Measurements from ENCODE around the gene GTF2H3. TPM values are rescaled to one million over a fixed set of nuclear protein-coding genes. Genes with fewer than 3 reads are reported as not detected.

GTF2H3 gene
- total RNA-seq, 1 donor from 2014 or later, result 23.0 TPM

DNA sequence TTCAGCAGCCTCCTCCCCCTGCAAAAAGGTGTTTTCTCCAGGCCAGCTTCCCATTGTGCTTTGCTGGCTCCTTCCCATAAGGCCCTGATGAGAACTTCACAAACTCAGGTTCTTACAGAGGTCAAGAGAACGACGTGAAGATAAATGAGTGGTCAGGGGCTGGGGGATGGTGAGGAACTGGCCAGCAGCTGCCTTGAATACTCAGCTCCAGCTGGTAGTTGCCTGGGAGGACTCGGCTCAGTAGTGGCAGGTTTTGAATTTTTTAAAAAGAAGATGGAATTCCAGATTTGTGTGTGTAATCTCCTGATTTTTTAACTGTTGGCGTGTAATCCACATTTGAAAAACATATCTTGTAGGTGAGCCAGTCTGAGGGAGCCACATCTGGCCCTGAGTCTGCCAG, 25.9 kb upstream of the GTF2H3 start:
- TF ChIP-seq, protein P1, sequence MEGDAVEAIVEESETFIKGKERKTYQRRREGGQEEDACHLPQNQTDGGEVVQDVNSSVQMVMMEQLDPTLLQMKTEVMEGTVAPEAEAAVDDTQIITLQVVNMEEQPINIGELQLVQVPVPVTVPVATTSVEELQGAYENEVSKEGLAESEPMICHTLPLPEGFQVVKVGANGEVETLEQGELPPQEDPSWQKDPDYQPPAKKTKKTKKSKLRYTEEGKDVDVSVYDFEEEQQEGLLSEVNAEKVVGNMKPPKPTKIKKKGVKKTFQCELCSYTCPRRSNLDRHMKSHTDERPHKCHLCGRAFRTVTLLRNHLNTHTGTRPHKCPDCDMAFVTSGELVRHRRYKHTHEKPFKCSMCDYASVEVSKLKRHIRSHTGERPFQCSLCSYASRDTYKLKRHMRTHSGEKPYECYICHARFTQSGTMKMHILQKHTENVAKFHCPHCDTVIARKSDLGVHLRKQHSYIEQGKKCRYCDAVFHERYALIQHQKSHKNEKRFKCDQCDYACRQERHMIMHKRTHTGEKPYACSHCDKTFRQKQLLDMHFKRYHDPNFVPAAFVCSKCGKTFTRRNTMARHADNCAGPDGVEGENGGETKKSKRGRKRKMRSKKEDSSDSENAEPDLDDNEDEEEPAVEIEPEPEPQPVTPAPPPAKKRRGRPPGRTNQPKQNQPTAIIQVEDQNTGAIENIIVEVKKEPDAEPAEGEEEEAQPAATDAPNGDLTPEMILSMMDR (IDR thresholded peaks at IDR 0.05; ENCODE audit: partially characterized antibody, unreplicated experiment), result no peak
- no peak overlapping the region for H3K27ac Mint-ChIP-seq (ENCODE audit: unreplicated experiment)
- H3K4me3 Mint-ChIP-seq (ENCODE audit: unreplicated experiment), result no peak overlapping the region
- H3K4me1 Mint-ChIP-seq (ENCODE audit: low read depth, unreplicated experiment), result peaks cover 4% of the 10 kb centered on the region
- no peaks in the 10 kb centered on the region for H3K36me3 Mint-ChIP-seq (ENCODE audit: unreplicated experiment)
- peaks cover 2% of the 10 kb centered on the region for H3K27me3 Mint-ChIP-seq (ENCODE audit: unreplicated experiment)
- H3K9me3 Mint-ChIP-seq (ENCODE audit: unreplicated experiment), result peaks cover 4% of the 10 kb centered on the region
- no peak for DNase-seq

DNA sequence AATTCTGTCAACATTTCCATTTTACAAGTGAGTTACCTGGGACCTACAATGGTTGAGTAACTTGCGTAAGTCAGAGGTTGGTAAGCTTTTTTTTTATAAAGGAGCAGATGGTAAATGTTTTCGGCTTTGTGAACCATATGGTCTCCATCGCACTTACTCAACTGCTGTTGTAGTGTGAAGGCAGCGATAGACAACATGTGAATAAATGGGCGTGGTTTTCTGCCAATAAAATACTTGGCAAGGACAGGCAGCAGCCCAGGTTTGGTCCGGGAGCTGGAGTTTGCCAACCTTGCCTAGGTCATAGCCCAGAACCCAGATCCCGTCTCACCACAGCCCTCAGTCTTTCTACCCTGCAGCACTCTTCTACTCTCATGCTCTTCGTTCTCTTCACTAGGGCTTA, 25.4 kb upstream of the GTF2H3 start:
- H3K4me3 Mint-ChIP-seq (ENCODE audit: unreplicated experiment), result no peak overlapping the region
- H3K27ac Mint-ChIP-seq (ENCODE audit: unreplicated experiment), result no peak overlapping the region
- H3K4me1 Mint-ChIP-seq (ENCODE audit: low read depth, unreplicated experiment), result no peaks in the 10 kb centered on the region
- TF ChIP-seq, protein P1 (IDR thresholded peaks at IDR 0.05; ENCODE audit: partially characterized antibody, unreplicated experiment), result no peak
- no peak for DNase-seq
- no peaks in the 10 kb centered on the region for H3K27me3 Mint-ChIP-seq (ENCODE audit: unreplicated experiment)
- no peaks in the 10 kb centered on the region for H3K9me3 Mint-ChIP-seq (ENCODE audit: unreplicated experiment)
- no peaks in the 10 kb centered on the region for H3K36me3 Mint-ChIP-seq (ENCODE audit: unreplicated experiment)

DNA sequence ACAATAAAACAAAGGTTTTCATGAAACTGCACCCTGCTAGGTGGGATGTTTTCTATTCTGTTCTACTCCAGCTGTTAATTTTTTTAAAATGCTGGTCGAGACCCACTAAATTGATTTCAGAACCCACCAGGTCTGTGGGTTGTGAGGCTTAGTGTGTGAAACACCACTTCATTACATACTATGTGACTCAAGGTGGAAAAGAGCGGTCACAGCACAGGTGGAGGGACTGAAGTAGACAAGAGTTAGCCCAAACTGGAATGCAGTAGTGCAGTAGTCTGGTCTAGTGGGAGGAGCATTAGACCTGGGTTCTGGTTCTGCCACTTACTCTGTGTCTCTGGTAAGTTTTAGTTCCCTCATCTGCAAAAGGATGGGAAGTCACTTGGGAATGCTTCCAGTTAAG, 19.5 kb upstream of the GTF2H3 start:
- Mint-ChIP-seq H3K4me1 (ENCODE audit: low read depth, unreplicated experiment) (no peaks in the 10 kb centered on the region), H3K4me3 (ENCODE audit: unreplicated experiment) (no peak overlapping the region), H3K36me3 (ENCODE audit: unreplicated experiment) (no peaks in the 10 kb centered on the region), H3K27ac (ENCODE audit: unreplicated experiment) (no peak overlapping the region), H3K27me3 (ENCODE audit: unreplicated experiment) (no peaks in the 10 kb centered on the region), H3K9me3 (ENCODE audit: unreplicated experiment) (no peaks in the 10 kb centered on the region)
- TF ChIP-seq, protein P1 (IDR thresholded peaks at IDR 0.05; ENCODE audit: partially characterized antibody, unreplicated experiment), result no peak
- DNase-seq, result no peak

DNA sequence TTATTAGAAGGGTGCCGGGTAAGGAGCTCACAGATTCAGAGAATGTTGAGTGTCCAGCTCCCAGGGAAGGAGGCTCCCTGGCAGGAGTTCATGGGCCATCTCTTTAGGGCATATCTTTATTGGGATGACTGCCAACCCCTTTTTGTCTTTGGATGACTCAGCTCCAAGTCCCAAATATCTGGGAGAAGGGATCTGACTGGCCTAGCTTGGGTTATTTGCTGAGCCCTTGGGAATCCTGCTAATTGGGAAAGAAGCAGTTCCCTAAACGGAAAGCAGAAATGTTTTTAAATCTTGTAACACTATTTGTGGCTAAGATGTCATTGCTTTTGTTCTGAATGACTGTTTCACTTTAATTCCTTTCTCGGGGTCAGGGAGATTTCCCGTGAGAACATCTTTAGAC, 19.1 kb upstream of the GTF2H3 start:
- Mint-ChIP-seq H3K27me3 (ENCODE audit: unreplicated experiment) (no peaks in the 10 kb centered on the region), H3K9me3 (ENCODE audit: unreplicated experiment) (no peaks in the 10 kb centered on the region), H3K4me3 (ENCODE audit: unreplicated experiment) (no peak overlapping the region), H3K27ac (ENCODE audit: unreplicated experiment) (no peak overlapping the region), H3K36me3 (ENCODE audit: unreplicated experiment) (no peaks in the 10 kb centered on the region), H3K4me1 (ENCODE audit: low read depth, unreplicated experiment) (no peaks in the 10 kb centered on the region)
- TF ChIP-seq, protein P1 (IDR thresholded peaks at IDR 0.05; ENCODE audit: partially characterized antibody, unreplicated experiment), result no peak
- DNase-seq, result no peak

DNA sequence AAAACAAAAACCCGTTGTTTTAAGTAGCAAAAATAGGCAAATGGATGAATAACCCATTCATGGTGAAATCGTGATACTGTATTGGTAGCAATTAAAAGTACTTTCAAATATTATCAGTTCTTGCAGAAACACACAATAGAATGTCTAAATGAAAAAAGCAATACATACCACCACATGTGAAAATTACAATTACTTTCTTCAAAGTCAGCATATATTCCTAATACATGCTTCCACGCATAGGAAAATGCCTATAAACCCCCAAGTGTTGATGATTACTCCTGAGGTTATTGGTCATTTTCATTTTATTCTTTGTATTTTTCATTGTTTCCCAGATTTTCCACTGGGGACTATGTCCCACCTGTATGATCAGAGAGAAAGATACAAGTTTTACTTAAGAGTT, 16.5 kb upstream of the GTF2H3 start:
- DNase-seq, result no peak
- Mint-ChIP-seq H3K4me3 (ENCODE audit: unreplicated experiment) (no peak overlapping the region), H3K9me3 (ENCODE audit: unreplicated experiment) (no peaks in the 10 kb centered on the region), H3K27ac (ENCODE audit: unreplicated experiment) (no peak overlapping the region), H3K4me1 (ENCODE audit: low read depth, unreplicated experiment) (no peaks in the 10 kb centered on the region), H3K36me3 (ENCODE audit: unreplicated experiment) (no peaks in the 10 kb centered on the region), H3K27me3 (ENCODE audit: unreplicated experiment) (peaks cover 3% of the 10 kb centered on the region)
- TF ChIP-seq, protein P1 (IDR thresholded peaks at IDR 0.05; ENCODE audit: partially characterized antibody, unreplicated experiment), result no peak

Measured in glutamatergic neuron (in vitro differentiated cells).